OCI-LY7 (cell line): ENCODE data around the gene PPP1R16B.

Source experiments
- CTCF ChIP-seq: fragments of 200-600 bp; sonication (generic); conservative IDR thresholded peaks from 2 replicates; pipeline ENCODE4 v1.5.1; 2014; ENCODE audit warnings: mild to moderate bottlenecking, antibody characterized with exemption, low read length, moderate library complexity, mixed read lengths
- EZH2phosphoT487 ChIP-seq: fragments of 200-600 bp; sonication (generic); IDR thresholded peaks from 2 replicates; pipeline ENCODE4 v1.6.1; 2018; ENCODE audit warnings: low read depth, borderline replicate concordance, mild to moderate bottlenecking, mixed run types, antibody characterized with exemption, low read length, moderate library complexity, mixed read lengths

GRCh38 chr20:38863024-38863851 is 57.7 kb downstream of the PPP1R16B start:
- TF ChIP-seq CTCF (no peak), EZH2phosphoT487 (no peak)
